K562 (cell line): Measurements from ENCODE around the gene VSNL1. TPM values are rescaled to one million over a fixed set of nuclear protein-coding genes. Genes with fewer than 3 reads are reported as not detected.

ENCODE experiments used
- ASH1L ChIP-seq: fragments of 450-650 bp; IDR thresholded peaks from 2 replicates; pipeline ENCODE4 v1.6.1; 2018; ENCODE audit warnings: borderline replicate concordance, mild to moderate bottlenecking, low read depth; ENCODE audit not compliant: partially characterized antibody
- BRCA1 ChIP-seq, 2 experiments: fragments of 450-650 bp in 1 of 2; sonication (generic) in 1 of 2; formaldehyde crosslinking in 1 of 2; IDR thresholded peaks; 2 replicates each; pipeline versions ENCODE4 v1.5.0 to v1.6.1; 2017 to 2020; ENCODE audit warnings: mild to moderate bottlenecking in 1 of 2, missing genetic modification reagents in 1 of 2
- FOXK1 ChIP-seq: sonication (generic); formaldehyde crosslinking; IDR thresholded peaks from 2 replicates; pipeline ENCODE4 v1.8.0; 2022; ENCODE audit warnings: missing genetic modification reagents, mild to moderate bottlenecking, borderline replicate concordance
- GATA2 ChIP-seq: sonication (generic); formaldehyde crosslinking; IDR thresholded peaks from 2 replicates; pipeline ENCODE4 v1.4.0; 2020; ENCODE audit warnings: mild to moderate bottlenecking, missing genetic modification reagents
- GTF2E2 ChIP-seq: fragments of 200-800 bp; sonication (Bioruptor generic); IDR thresholded peaks from 2 replicates; pipeline ENCODE4 v1.6.1; 2016; ENCODE audit warnings: missing genetic modification characterization, missing compliant biosample characterization
- HIVEP1 ChIP-seq: fragments of 250-450 bp; sonication (Bioruptor Pico); IDR thresholded peaks from 2 replicates; pipeline ENCODE4 v1.4.0; 2020; ENCODE audit warnings: mild to moderate bottlenecking
- MCM3 ChIP-seq: fragments of 450-650 bp; IDR thresholded peaks from 2 replicates; pipeline ENCODE4 v1.6.1; 2016
- MED1 ChIP-seq: sonication (generic); formaldehyde crosslinking; IDR thresholded peaks from 2 replicates; pipeline ENCODE4 v1.8.1; 2023; ENCODE audit warnings: missing genetic modification reagents, borderline replicate concordance
- MEF2D ChIP-seq: conservative IDR thresholded peaks from 2 replicates; pipeline ENCODE4 v1.6.1; 2016; ENCODE audit warnings: low read depth, missing genetic modification characterization, missing compliant biosample characterization
- PCBP2 ChIP-seq: fragments of 200-400 bp; formaldehyde crosslinking; IDR thresholded peaks from 2 replicates; pipeline ENCODE4 v1.6.1; 2018; ENCODE audit warnings: low read length, low read depth, mild to moderate bottlenecking, moderate library complexity; ENCODE audit not compliant: poor library complexity, severe bottlenecking
- PHB ChIP-seq: fragments of 250-450 bp; sonication (Bioruptor Pico); IDR thresholded peaks from 2 replicates; pipeline ENCODE4 v1.5.0; 2021
- POLR2AphosphoS2 ChIP-seq: IDR thresholded peaks from 2 replicates; pipeline ENCODE4 v1.6.1; 2012; ENCODE audit warnings: low read length, improper control_type of control experiment
- POLR2AphosphoS5 ChIP-seq: IDR thresholded peaks from 2 replicates; pipeline ENCODE4 v1.6.1; 2011; ENCODE audit warnings: mild to moderate bottlenecking, low read depth, low read length, moderate library complexity; ENCODE audit not compliant: control insufficient read depth, insufficient read depth
- PPARD ChIP-seq: fragments of 250-450 bp; sonication (Bioruptor Pico); IDR thresholded peaks from 2 replicates; pipeline ENCODE4 v1.8.0; 2022; ENCODE audit warnings: inconsistent platforms, mild to moderate bottlenecking, moderate library complexity
- PYGO2 ChIP-seq: fragments of 450-650 bp; IDR thresholded peaks from 2 replicates; pipeline ENCODE4 v1.6.1; 2016; ENCODE audit warnings: mild to moderate bottlenecking, missing genetic modification characterization, moderate library complexity, missing compliant biosample characterization
- RBM34 ChIP-seq: fragments of 200-400 bp; formaldehyde crosslinking; IDR thresholded peaks from 2 replicates; pipeline ENCODE4 v1.6.1; 2018; ENCODE audit warnings: low read length, borderline replicate concordance; ENCODE audit not compliant: insufficient read depth
- TFAM ChIP-seq: fragments of 250-450 bp; sonication (Bioruptor Pico); conservative IDR thresholded peaks from 2 replicates; pipeline ENCODE4 v1.5.0; 2021; ENCODE audit warnings: mild to moderate bottlenecking, moderate library complexity
- ZNF239 ChIP-seq: fragments of 250-450 bp; sonication (Bioruptor Pico); IDR thresholded peaks from 2 replicates; pipeline ENCODE4 v1.4.0; 2020; ENCODE audit warnings: mild to moderate bottlenecking
- ZNF24 ChIP-seq: fragments of 450-650 bp; IDR thresholded peaks from 2 replicates; pipeline ENCODE4 v1.6.1; 2016
- ZNF766 ChIP-seq: fragments of 200-800 bp; sonication (Bioruptor generic); conservative IDR thresholded peaks from 2 replicates; pipeline ENCODE4 v1.6.1; 2016; ENCODE audit warnings: missing genetic modification characterization, missing compliant biosample characterization
- ZNF77 ChIP-seq: fragments of 250-450 bp; sonication (Bioruptor Pico); IDR thresholded peaks from 2 replicates; pipeline ENCODE4 v1.5.0; 2020
- polyA plus RNA-seq, 8 experiments: library from polyadenylated mRNA; depleted of rRNA in 4 of 8; stranded (reverse) in 5 of 8; unstranded in 3 of 8; fragments of >200 nt; fragmentation: Nextera tagmentation in 2 of 8; fragmentation: Illumina TruSeq in 1 of 8; extraction: Ambion mirVana in 2 of 8; extraction: Trizol in 1 of 8; gene quantifications; 2 replicates each; pipeline versions ENCODE4 v1.2.1 to v1.2.3, GENCODE V29; 2011 to 2014; ENCODE audit warnings: inconsistent platforms in 1 of 8, missing spikeins in 1 of 8
- total RNA-seq, 7 experiments: library from RNA; depleted of rRNA in 6 of 7; stranded (reverse); fragments of >200 nt in 6 of 7; fragmentation: Illumina TruSeq in 2 of 7; extraction: Trizol in 2 of 7; gene quantifications; 2 replicates each; pipeline versions ENCODE4 v1.2.1 to v1.2.3, GENCODE V29; 2011 to 2021; ENCODE audit warnings: low replicate concordance in 1 of 7
- TF ChIP-seq, protein P1 (sequence below): fragments of 250-450 bp; sonication (Bioruptor Pico); IDR thresholded peaks from 2 replicates; pipeline ENCODE4 v1.9.0; 2021; ENCODE audit warnings: mild to moderate bottlenecking, inconsistent platforms
- TF ChIP-seq, protein P2 (sequence below): fragments of 250-450 bp; sonication (Bioruptor Pico); IDR thresholded peaks from 2 replicates; pipeline ENCODE4 v1.4.0; 2020; ENCODE audit warnings: mild to moderate bottlenecking, moderate library complexity
- TF ChIP-seq, protein P3 (sequence below): fragments of 250-450 bp; sonication (Bioruptor Pico); IDR thresholded peaks from 2 replicates; pipeline ENCODE4 v1.8.0; 2022; ENCODE audit warnings: inconsistent platforms, mild to moderate bottlenecking, moderate library complexity, borderline replicate concordance

VSNL1 gene
- total and polyA plus RNA-seq, 9 of the 15 experiments (the other 6 are each of a cell fraction or from before 2014, with no cell fraction given): 0.20 TPM; not detected in 8

DNA sequence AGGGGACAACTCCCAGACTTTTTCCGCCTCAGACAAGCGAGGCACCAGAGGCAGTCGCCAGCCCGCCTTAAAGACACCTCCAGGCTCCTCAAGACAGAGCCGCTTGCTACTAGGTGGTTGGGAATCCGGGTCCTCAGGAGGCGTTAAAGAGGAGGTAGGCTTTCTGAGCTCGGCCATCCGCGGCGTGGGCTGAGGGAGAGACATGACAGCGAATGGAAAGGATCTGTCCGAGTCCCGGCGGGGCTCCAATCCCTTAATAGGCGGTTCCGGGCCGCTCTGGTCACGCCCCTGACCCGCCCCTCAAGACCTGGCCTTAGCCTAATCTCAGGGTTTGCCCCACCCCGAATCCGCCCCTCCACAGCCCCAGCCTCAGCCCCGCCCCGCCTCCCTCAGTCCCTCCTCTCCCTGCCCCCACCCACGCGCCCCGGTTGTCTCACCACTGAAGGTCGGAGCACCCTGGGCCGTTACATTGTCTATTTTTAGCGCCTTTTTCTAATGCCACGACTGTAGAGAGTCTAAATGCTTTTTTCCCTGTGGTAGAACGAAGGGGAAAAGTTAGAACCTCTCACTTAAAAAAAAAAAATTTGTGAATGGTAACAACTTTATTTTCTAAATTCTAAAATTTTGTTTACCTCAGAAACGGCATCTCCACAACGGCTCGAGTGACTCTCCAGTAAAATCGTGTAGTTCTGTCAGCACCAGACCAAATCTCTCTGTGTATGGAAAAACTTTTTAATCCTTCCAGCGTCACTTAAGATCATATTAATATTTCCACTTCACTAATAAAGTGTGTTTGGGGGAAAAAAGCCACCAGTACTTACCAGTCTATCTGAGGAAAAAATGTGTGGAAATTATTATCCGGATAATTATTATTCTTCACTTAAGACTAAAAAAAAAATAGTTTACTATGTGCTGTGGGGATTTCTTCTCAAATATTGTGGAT is 22.0 kb upstream of the VSNL1 start, which contains the start of gene RAD51AP2 (continued):
- TF ChIP-seq RBM34 (no peak), MED1 (no peak), BRCA1 (IDR thresholded peaks at IDR 0.05) (no peak), BRCA1 (CRISPR knock-in tag; IDR thresholded peaks at IDR 0.05) (no peak), PYGO2 (tag) (no peak), FOXK1 (0 out of 2 replicates have a peak, but pooled peaks have one; percentile 23), ZNF766 (CRISPR knock-in tag) (no peak), HIVEP1 (CRISPR knock-in tag) (no peak), TFAM (no peak), GTF2E2 (peak; percentile 44; the same call in 1 of the 2 replicates), ZNF77 (CRISPR knock-in tag) (no peak), PHB (no peak), GATA2 (CRISPR knock-in tag) (no peak), ASH1L (no peak), PCBP2 (no peak), ZNF24 (no peak), PPARD (CRISPR knock-in tag) (no peak), ZNF239 (CRISPR knock-in tag) (no peak), MEF2D (peak; percentile 78), POLR2AphosphoS2 (no peak), MCM3 (no peak), POLR2AphosphoS5 (peak; percentile 72)
- TF ChIP-seq, protein P1, sequence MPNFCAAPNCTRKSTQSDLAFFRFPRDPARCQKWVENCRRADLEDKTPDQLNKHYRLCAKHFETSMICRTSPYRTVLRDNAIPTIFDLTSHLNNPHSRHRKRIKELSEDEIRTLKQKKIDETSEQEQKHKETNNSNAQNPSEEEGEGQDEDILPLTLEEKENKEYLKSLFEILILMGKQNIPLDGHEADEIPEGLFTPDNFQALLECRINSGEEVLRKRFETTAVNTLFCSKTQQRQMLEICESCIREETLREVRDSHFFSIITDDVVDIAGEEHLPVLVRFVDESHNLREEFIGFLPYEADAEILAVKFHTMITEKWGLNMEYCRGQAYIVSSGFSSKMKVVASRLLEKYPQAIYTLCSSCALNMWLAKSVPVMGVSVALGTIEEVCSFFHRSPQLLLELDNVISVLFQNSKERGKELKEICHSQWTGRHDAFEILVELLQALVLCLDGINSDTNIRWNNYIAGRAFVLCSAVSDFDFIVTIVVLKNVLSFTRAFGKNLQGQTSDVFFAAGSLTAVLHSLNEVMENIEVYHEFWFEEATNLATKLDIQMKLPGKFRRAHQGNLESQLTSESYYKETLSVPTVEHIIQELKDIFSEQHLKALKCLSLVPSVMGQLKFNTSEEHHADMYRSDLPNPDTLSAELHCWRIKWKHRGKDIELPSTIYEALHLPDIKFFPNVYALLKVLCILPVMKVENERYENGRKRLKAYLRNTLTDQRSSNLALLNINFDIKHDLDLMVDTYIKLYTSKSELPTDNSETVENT (CRISPR knock-in tag): no peak
- TF ChIP-seq, protein P2, sequence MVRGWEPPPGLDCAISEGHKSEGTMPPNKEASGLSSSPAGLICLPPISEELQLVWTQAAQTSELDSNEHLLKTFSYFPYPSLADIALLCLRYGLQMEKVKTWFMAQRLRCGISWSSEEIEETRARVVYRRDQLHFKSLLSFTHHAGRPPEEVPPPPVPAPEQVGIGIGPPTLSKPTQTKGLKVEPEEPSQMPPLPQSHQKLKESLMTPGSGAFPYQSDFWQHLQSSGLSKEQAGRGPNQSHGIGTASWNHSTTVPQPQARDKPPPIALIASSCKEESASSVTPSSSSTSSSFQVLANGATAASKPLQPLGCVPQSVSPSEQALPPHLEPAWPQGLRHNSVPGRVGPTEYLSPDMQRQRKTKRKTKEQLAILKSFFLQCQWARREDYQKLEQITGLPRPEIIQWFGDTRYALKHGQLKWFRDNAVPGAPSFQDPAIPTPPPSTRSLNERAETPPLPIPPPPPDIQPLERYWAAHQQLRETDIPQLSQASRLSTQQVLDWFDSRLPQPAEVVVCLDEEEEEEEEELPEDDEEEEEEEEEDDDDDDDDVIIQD: no peak
- TF ChIP-seq, protein P3, sequence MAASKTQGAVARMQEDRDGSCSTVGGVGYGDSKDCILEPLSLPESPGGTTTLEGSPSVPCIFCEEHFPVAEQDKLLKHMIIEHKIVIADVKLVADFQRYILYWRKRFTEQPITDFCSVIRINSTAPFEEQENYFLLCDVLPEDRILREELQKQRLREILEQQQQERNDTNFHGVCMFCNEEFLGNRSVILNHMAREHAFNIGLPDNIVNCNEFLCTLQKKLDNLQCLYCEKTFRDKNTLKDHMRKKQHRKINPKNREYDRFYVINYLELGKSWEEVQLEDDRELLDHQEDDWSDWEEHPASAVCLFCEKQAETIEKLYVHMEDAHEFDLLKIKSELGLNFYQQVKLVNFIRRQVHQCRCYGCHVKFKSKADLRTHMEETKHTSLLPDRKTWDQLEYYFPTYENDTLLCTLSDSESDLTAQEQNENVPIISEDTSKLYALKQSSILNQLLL (CRISPR knock-in tag): no peak
